ENCODE results near the gene FAM114A2.

Gene FAM114A2

DNA sequence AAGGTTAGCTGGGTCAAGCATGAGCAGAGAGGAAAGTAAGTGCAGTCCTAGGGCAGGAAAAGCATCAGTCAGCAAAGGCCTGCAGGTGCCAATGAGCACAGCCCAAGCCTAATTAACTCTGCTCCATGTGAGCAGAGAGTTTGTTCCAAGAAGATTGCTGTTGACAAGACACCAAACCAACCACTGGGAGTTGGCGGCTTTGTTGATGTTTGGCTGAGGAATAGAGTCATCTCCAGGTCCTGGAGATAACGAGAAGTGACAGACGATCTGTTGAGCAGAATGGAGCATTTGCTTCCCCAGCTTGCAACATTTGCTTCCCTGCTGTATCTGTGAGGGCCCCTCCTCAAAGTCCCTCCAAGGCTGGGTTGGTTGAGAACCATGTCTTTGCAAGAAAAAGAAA, 68.2 kb downstream of the FAM114A2 start:
- DNase-seq (no peak), ATAC-seq (ENCODE audit: insufficient read depth, low read depth) (no peak)
- TF ChIP-seq, protein P1, sequence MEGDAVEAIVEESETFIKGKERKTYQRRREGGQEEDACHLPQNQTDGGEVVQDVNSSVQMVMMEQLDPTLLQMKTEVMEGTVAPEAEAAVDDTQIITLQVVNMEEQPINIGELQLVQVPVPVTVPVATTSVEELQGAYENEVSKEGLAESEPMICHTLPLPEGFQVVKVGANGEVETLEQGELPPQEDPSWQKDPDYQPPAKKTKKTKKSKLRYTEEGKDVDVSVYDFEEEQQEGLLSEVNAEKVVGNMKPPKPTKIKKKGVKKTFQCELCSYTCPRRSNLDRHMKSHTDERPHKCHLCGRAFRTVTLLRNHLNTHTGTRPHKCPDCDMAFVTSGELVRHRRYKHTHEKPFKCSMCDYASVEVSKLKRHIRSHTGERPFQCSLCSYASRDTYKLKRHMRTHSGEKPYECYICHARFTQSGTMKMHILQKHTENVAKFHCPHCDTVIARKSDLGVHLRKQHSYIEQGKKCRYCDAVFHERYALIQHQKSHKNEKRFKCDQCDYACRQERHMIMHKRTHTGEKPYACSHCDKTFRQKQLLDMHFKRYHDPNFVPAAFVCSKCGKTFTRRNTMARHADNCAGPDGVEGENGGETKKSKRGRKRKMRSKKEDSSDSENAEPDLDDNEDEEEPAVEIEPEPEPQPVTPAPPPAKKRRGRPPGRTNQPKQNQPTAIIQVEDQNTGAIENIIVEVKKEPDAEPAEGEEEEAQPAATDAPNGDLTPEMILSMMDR (IDR thresholded peaks at IDR 0.05; ENCODE audit: borderline replicate concordance, extremely low read depth, low read length, poor library complexity, severe bottlenecking): no peak
- no peak for TF ChIP-seq EZH2 (IDR thresholded peaks at IDR 0.05; ENCODE audit: borderline replicate concordance, low read depth, low read length, severe bottlenecking)

DNA sequence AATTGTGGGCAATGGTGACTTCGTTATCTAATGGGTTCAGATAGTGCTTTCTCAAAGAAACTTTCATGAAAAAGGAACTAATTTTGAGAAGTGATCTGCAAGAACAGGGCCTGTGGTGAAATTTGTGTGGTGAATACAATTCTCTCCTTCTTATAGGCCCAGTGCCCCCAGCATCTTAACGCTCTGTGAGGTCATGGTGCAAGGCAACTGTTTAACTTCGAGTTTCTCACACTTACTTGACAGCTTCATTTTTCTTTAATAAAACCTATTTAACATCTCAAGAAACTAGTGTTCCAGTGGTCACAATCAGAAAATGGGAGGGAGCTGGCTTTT, 69.2 kb downstream of the FAM114A2 start:
- Histone ChIP-seq H3K27me3 (ENCODE audit: insufficient read depth, low read length, poor library complexity) (peaks cover 4% of the 10 kb centered on the region), H3K36me3 (ENCODE audit: insufficient read depth, low read length) (no peaks in the 10 kb centered on the region), H3K4me2 (ENCODE audit: insufficient read depth, low read length) (no peak overlapping the region), H3K79me2 (ENCODE audit: insufficient read depth, low read length) (no peaks in the 10 kb centered on the region), H3K27ac (ENCODE audit: low read length) (no peak overlapping the region), H2AFZ (ENCODE audit: low read depth, low read length) (no peak overlapping the region), H3K9ac (ENCODE audit: low read depth, low read length) (no peak overlapping the region), H3K4me3 (ENCODE audit: low read depth in 1 of 2, low read length in 2 of 2) (no peak overlapping the region), H3K9me3 (ENCODE audit: insufficient read depth, low read length, severe bottlenecking) (no peaks in the 10 kb centered on the region), H3K4me1 (ENCODE audit: insufficient read depth, low read length) (no peaks in the 10 kb centered on the region; the same call in 1 of the 2 replicates), H4K20me1 (ENCODE audit: insufficient read depth, low read length) (no peaks in the 10 kb centered on the region)
- DNase-seq: no peak
- TF ChIP-seq, protein P1 (IDR thresholded peaks at IDR 0.05; ENCODE audit: borderline replicate concordance, extremely low read depth, low read length, poor library complexity, severe bottlenecking): no peak
- no peak for TF ChIP-seq EZH2 (IDR thresholded peaks at IDR 0.05; ENCODE audit: borderline replicate concordance, low read depth, low read length, severe bottlenecking)
- no peak for ATAC-seq (ENCODE audit: insufficient read depth, low read depth)

More for the DNA sequence above, 68.2 kb downstream of the FAM114A2 start:
- no peak overlapping the region for H3K9ac ChIP-seq (ENCODE audit: low read depth, low read length)
- H3K4me2 ChIP-seq (ENCODE audit: insufficient read depth, low read length): no peak overlapping the region
- no peak overlapping the region for H3K27ac ChIP-seq (ENCODE audit: low read length)
- peaks cover 4% of the 10 kb centered on the region for H3K27me3 ChIP-seq (ENCODE audit: insufficient read depth, low read length, poor library complexity)
- no peaks in the 10 kb centered on the region for H3K79me2 ChIP-seq (ENCODE audit: insufficient read depth, low read length)
- no peaks in the 10 kb centered on the region for H3K36me3 ChIP-seq (ENCODE audit: insufficient read depth, low read length)
- H3K4me1 ChIP-seq (ENCODE audit: insufficient read depth, low read length): no peaks in the 10 kb centered on the region; the same call in 1 of the 2 replicates
- no peaks in the 10 kb centered on the region for H3K9me3 ChIP-seq (ENCODE audit: insufficient read depth, low read length, severe bottlenecking)
- H4K20me1 ChIP-seq (ENCODE audit: insufficient read depth, low read length): peaks cover 6% of the 10 kb centered on the region
- H2AFZ ChIP-seq (ENCODE audit: low read depth, low read length): no peak overlapping the region
- H3K4me3 ChIP-seq (ENCODE audit: low read depth in 1 of 2, low read length in 2 of 2): no peak overlapping the region

DNA sequence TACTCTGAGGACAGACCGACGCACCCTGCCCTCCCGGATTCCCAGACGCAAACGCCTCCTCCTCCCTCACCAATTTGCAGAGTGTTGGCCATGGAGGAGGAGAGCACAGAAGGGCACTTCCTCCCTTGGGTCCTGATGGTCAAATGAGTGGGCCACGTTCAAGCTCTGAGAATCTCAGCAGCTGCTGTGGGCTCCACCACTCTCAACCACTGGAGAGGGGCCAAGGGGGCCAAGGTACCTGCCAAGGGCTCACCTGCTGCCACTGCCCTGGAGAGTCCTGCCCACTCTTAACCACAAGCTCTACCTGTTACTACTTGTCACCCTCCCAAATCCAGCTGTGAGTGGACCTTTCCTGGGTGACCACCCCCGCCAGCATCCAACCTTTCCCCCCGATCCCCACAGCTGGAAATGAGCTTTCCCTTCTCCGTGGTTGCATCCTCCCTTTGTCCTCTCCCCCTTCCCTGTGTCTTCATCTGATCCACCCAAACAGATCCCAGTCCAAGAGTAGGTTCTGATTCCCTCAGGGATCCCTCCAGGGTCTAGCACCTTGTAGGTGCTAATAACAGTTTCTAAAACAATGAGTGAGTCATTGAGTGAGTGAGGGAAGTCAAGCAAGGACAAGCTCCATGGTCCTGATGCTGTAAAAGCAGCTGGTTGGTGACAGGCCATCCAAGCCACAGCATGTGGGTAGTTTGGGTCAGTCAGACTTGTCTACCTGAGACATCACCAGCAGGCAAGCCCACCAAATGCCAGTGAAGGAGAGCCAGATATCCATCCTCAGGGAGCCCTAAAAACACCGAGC, 69.7 kb downstream of the FAM114A2 start:
- H3K4me2 ChIP-seq (ENCODE audit: insufficient read depth, low read length): no peak overlapping the region

More for the DNA sequence above, 69.7 kb downstream of the FAM114A2 start:
- Histone ChIP-seq H3K27me3 (ENCODE audit: insufficient read depth, low read length, poor library complexity) (peaks cover 4% of the 10 kb centered on the region), H3K79me2 (ENCODE audit: insufficient read depth, low read length) (no peaks in the 10 kb centered on the region), H4K20me1 (ENCODE audit: insufficient read depth, low read length) (no peaks in the 10 kb centered on the region), H2AFZ (ENCODE audit: low read depth, low read length) (no peak overlapping the region), H3K4me3 (ENCODE audit: low read depth in 1 of 2, low read length in 2 of 2) (no peak overlapping the region), H3K27ac (ENCODE audit: low read length) (no peak overlapping the region), H3K9ac (ENCODE audit: low read depth, low read length) (no peak overlapping the region), H3K9me3 (ENCODE audit: insufficient read depth, low read length, severe bottlenecking) (no peaks in the 10 kb centered on the region), H3K36me3 (ENCODE audit: insufficient read depth, low read length) (no peaks in the 10 kb centered on the region), H3K4me1 (ENCODE audit: insufficient read depth, low read length) (no peaks in the 10 kb centered on the region)
- TF ChIP-seq, protein P1 (IDR thresholded peaks at IDR 0.05; ENCODE audit: borderline replicate concordance, extremely low read depth, low read length, poor library complexity, severe bottlenecking): no peak
- TF ChIP-seq EZH2 (IDR thresholded peaks at IDR 0.05; ENCODE audit: borderline replicate concordance, low read depth, low read length, severe bottlenecking): no peak
- no peak for ATAC-seq (ENCODE audit: insufficient read depth, low read depth)
- DNase-seq: no peak
